ENCODE data around the gene PLXNA4.

DNA sequence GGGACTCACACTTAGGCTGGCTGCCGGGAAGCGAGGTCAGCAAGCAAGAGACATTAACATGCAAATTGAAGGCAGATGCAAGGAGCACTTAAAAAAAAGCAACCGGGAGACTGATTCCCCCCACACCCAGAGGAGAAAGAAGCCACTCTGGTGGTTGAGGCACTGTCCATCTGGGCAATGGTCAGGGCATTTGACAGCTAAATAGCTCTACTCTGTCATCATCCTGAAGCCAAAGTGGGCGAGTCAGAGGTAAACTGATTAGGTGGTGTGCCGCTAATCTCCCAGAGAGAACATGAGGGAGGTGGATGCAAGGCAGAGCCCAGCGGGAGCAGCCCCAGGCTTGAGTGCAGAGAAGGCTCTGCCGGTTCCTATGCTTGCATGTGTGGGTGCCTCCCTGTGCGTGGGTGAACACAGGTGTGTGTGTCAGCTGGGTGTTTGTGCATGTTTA is 100.6 kb downstream of the PLXNA4 start:
- TF ChIP-seq, protein P1, sequence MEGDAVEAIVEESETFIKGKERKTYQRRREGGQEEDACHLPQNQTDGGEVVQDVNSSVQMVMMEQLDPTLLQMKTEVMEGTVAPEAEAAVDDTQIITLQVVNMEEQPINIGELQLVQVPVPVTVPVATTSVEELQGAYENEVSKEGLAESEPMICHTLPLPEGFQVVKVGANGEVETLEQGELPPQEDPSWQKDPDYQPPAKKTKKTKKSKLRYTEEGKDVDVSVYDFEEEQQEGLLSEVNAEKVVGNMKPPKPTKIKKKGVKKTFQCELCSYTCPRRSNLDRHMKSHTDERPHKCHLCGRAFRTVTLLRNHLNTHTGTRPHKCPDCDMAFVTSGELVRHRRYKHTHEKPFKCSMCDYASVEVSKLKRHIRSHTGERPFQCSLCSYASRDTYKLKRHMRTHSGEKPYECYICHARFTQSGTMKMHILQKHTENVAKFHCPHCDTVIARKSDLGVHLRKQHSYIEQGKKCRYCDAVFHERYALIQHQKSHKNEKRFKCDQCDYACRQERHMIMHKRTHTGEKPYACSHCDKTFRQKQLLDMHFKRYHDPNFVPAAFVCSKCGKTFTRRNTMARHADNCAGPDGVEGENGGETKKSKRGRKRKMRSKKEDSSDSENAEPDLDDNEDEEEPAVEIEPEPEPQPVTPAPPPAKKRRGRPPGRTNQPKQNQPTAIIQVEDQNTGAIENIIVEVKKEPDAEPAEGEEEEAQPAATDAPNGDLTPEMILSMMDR (IDR thresholded peaks at IDR 0.05) = no peak
- TF ChIP-seq POLR2A (IDR thresholded peaks at IDR 0.05) = no peak
